ENCODE measurements around the gene PABPN1L. TPM values are rescaled to one million over a fixed set of nuclear protein-coding genes. Genes with fewer than 3 reads are reported as not detected.

PABPN1L gene
- total and polyA plus RNA-seq, 9 of the 15 experiments (the other 6 are each of a cell fraction or from before 2014, with no cell fraction given), result 0.11 to 0.32 TPM; not detected in 7

GRCh38 chr16:88831838-88832237 lies 34.6 kb downstream of the PABPN1L start:
- H3K9me3 ChIP-seq (replicated peaks; ENCODE audit: control insufficient read depth, insufficient read depth, low read depth, low read length), result no peaks in the 10 kb centered on the region
- no peak overlapping the region for H2AFZ ChIP-seq (ENCODE audit: low read depth, low read length)
- in situ Hi-C loops (cut with MboI) (no loop called here), intact Hi-C loops (cut with micrococcal nuclease) (no loop called here)
- DNase-seq (ENCODE audit: extremely low read depth in 1 of 4, low spot score in 3 of 4) (peak; percentile 30 to 61 (median 43)), FAIRE-seq (no peak), ATAC-seq (peak; percentile 79)
- H3K27ac ChIP-seq (ENCODE audit: extremely low read depth, low read depth, low read length), result no peak overlapping the region
- H3K27me3 ChIP-seq (ENCODE audit: control insufficient read depth in 2 of 2, insufficient read depth in 2 of 2, low read length in 2 of 2), result no peaks in the 10 kb centered on the region
- no peak overlapping the region for H3K4me2 ChIP-seq (ENCODE audit: insufficient read depth, low read length)
- 53% methylated on average over 8 of the region's 13 CpGs for WGBS (ENCODE audit: insufficient coverage, low coverage, missing lambda C conversion rate)
- H3K9ac ChIP-seq (ENCODE audit: insufficient read depth in 1 of 2, low read depth in 2 of 2, low read length in 2 of 2), result no peak overlapping the region
- no peaks in the 10 kb centered on the region for H3K79me2 ChIP-seq (ENCODE audit: control insufficient read depth, insufficient read depth, low read length)
- POLR2A ChIA-PET, result no interaction called here
- TF ChIP-seq ZNF124 (CRISPR knock-in tag; IDR thresholded peaks at IDR 0.05) (no peak), JUND (IDR thresholded peaks at IDR 0.05; ENCODE audit: borderline replicate concordance, low read depth, low read length) (peak; percentile 31; the same call in 1 of the 2 replicates), JUND (tag; IDR thresholded peaks at IDR 0.05; ENCODE audit: borderline replicate concordance, low read depth, low read length) (no peak), TCF7 (IDR thresholded peaks at IDR 0.05; ENCODE audit: borderline replicate concordance) (no peak), KDM1A (IDR thresholded peaks at IDR 0.05) (peak in 1 of 2 experiments; percentile 47; a peak in 1 of 4 replicates), CTCF (IDR thresholded peaks at IDR 0.05 in 2 of 3, conservative IDR thresholded peaks at IDR 0.05 in 1 of 3; ENCODE audit: insufficient read depth in 2 of 3, low read depth in 1 of 3, low read length in 3 of 3) (peak in 2 of 3 experiments; percentile 9 to 46; a peak in 1 of 6 replicates), CAMTA2 (CRISPR knock-in tag; conservative IDR thresholded peaks at IDR 0.05) (no peak), NFE2 (IDR thresholded peaks at IDR 0.05; ENCODE audit: low read depth) (peak; percentile 24; the same call in 1 of the 2 replicates), RHOXF2B (CRISPR knock-in tag; conservative IDR thresholded peaks at IDR 0.05) (no peak), FOSL1 (tag; conservative IDR thresholded peaks at IDR 0.05) (0 out of 2 replicates have a peak, but pooled peaks have one; percentile 31), SP1 (CRISPR knock-in tag; IDR thresholded peaks at IDR 0.05) (no peak), ZNF263 (CRISPR knock-in tag; IDR thresholded peaks at IDR 0.05; ENCODE audit: borderline replicate concordance) (peak; percentile 79), ETV5 (CRISPR knock-in tag; IDR thresholded peaks at IDR 0.05; ENCODE audit: low read depth) (no peak)
- H3K9me1 ChIP-seq (ENCODE audit: control insufficient read depth, insufficient read depth, low read length), result no peaks in the 10 kb centered on the region
- no peak overlapping the region for H3K4me3 ChIP-seq
- peaks cover 0 to 38% of the 10 kb centered on the region in 2 experiments; a peak in 2 of 5 replicates for H3K4me1 ChIP-seq (replicated peaks in 1 of 2; ENCODE audit: control insufficient read depth in 2 of 2, insufficient read depth in 2 of 2, low read length in 2 of 2)
- CTCF ChIA-PET (ENCODE audit: low intra/inter-chr PET ratio), result no interaction called here
- no TSS peak for BruUV-seq (replicated peaks)
- H4K20me1 ChIP-seq (replicated peaks; ENCODE audit: control insufficient read depth, insufficient read depth, low read length), result no peaks in the 10 kb centered on the region; the same call in 1 of the 2 replicates
- H3K36me3 ChIP-seq (ENCODE audit: control insufficient read depth, insufficient read depth, low read length), result no peaks in the 10 kb centered on the region

All from K562 (cell line).